HG02885 (cell line): ENCODE data around the gene UBE4A.

Experiments used
- ATAC-seq: cut with Tn5 transposase; IDR thresholded peaks from one replicate; pipeline ENCODE4 v1.9.1; 2021; ENCODE audit warnings: mild to moderate bottlenecking; ENCODE audit not compliant: unreplicated experiment, poor library complexity

Gene UBE4A

GRCh38 chr11:118435893-118436624 lies 76.7 kb downstream of the UBE4A start, which contains the start of gene KMT2A:
KMT2A (plus strand) TSS chr11:118436492; CDS start chr11:118436513, 21 bp downstream.
- peak; percentile 65 for ATAC-seq

- ATAC-seq: peak; percentile 8
Observed at GRCh38 chr11:118436639-118437207, 77.3 kb downstream of the UBE4A start.

- ATAC-seq: no peak
Observed at GRCh38 chr11:118437208-118438125, 78.1 kb downstream of the UBE4A start.

- ATAC-seq: peak; percentile 25
Observed at GRCh38 chr11:118438314-118438931, 79.0 kb downstream of the UBE4A start.

- ATAC-seq: no peak
Observed at GRCh38 chr11:118439646-118440045, 80.2 kb downstream of the UBE4A start.

GRCh38 chr11:118441770-118442275 lies 82.4 kb downstream of the UBE4A start:
- no peak for ATAC-seq

- no peak for ATAC-seq
Observed at GRCh38 chr11:118442301-118442700, 82.9 kb downstream of the UBE4A start.

GRCh38 chr11:118442908-118443589 lies 83.6 kb downstream of the UBE4A start:
- no peak for ATAC-seq

GRCh38 chr11:118443590-118444218 lies 84.3 kb downstream of the UBE4A start:
- ATAC-seq: no peak

- ATAC-seq: no peak
Observed at GRCh38 chr11:118447423-118447822, 88.0 kb downstream of the UBE4A start.

- peak; percentile 84 for ATAC-seq
Observed at GRCh38 chr11:118448294-118448693, 88.9 kb downstream of the UBE4A start.
